ENCODE measurements around the gene MUC21. TPM values are rescaled to one million over a fixed set of nuclear protein-coding genes. Genes with fewer than 3 reads are reported as not detected.

Gene MUC21
- total RNA-seq, 3 donors from 2014 or later (not counting 1 experiment from before 2014, with no cell fraction given), result not detected

GRCh38 chr6:30979141-30979540 lies 4.4 kb upstream of the MUC21 start:
- no peaks in the 10 kb centered on the region for H3K4me1 Mint-ChIP-seq
- no peaks in the 10 kb centered on the region for H3K36me3 ChIP-seq (ENCODE audit: control insufficient read depth, insufficient read depth, low read length)
- no peak for TF ChIP-seq CTCF (IDR thresholded peaks at IDR 0.05)
- no peak overlapping the region for H3K4me3 Mint-ChIP-seq
- H3K27me3 Mint-ChIP-seq (ENCODE audit: low read depth in 2 of 2), result peaks cover 27 to 61% of the 10 kb centered on the region in 2 donors
- ATAC-seq (no peak), DNase-seq (no peak)
- H3K27ac ChIP-seq (ENCODE audit: low read length), result no peak overlapping the region
- H3K9me3 ChIP-seq (ENCODE audit: control insufficient read depth, insufficient read depth, low read length), result no peaks in the 10 kb centered on the region
- no peak overlapping the region for H3K27ac Mint-ChIP-seq
- intact Hi-C loops (cut with micrococcal nuclease), result no loop called here
- WGBS (ENCODE audit: insufficient coverage), result 86% methylated on average over 1 of the region's 1 CpG
- no peaks in the 10 kb centered on the region for H3K36me3 Mint-ChIP-seq
- no peaks in the 10 kb centered on the region for H3K4me1 ChIP-seq (ENCODE audit: control insufficient read depth, insufficient read depth, low read length)
- no peak overlapping the region for H3K4me3 ChIP-seq (ENCODE audit: low read length)
- H3K9me3 Mint-ChIP-seq, result no peaks in the 10 kb centered on the region
- no peaks in the 10 kb centered on the region for H3K27me3 ChIP-seq (ENCODE audit: control insufficient read depth, insufficient read depth, low read length)

- H3K9me3 Mint-ChIP-seq, result no peaks in the 10 kb centered on the region
- Histone ChIP-seq H3K27ac (ENCODE audit: low read length) (no peak overlapping the region), H3K36me3 (ENCODE audit: control insufficient read depth, insufficient read depth, low read length) (no peaks in the 10 kb centered on the region), H3K27me3 (ENCODE audit: control insufficient read depth, insufficient read depth, low read length) (no peaks in the 10 kb centered on the region), H3K4me1 (ENCODE audit: control insufficient read depth, insufficient read depth, low read length) (no peaks in the 10 kb centered on the region), H3K9me3 (ENCODE audit: control insufficient read depth, insufficient read depth, low read length) (no peaks in the 10 kb centered on the region), H3K4me3 (ENCODE audit: low read length) (no peak overlapping the region)
- H3K4me1 Mint-ChIP-seq, result no peaks in the 10 kb centered on the region
- ATAC-seq (no peak), DNase-seq (no peak)
- no peaks in the 10 kb centered on the region for H3K36me3 Mint-ChIP-seq
- no peak overlapping the region for H3K27ac Mint-ChIP-seq
- no peak overlapping the region for H3K4me3 Mint-ChIP-seq
- 80% methylated on average over 4 of the region's 4 CpGs for WGBS (ENCODE audit: insufficient coverage)
- intact Hi-C loops (cut with micrococcal nuclease), result no loop called here
- peaks cover 27 to 57% of the 10 kb centered on the region in 2 donors for H3K27me3 Mint-ChIP-seq (ENCODE audit: low read depth in 2 of 2)
- TF ChIP-seq CTCF (IDR thresholded peaks at IDR 0.05), result no peak
These were observed 3.8 kb upstream of the MUC21 start for GRCh38 chr6:30979690-30980089.

GRCh38 chr6:30981942-30982772 lies 1.4 kb upstream of the MUC21 start:
- no peak overlapping the region for H3K27ac ChIP-seq (ENCODE audit: low read length)
- H3K4me1 ChIP-seq (ENCODE audit: control insufficient read depth, insufficient read depth, low read length), result no peaks in the 10 kb centered on the region
- H3K36me3 Mint-ChIP-seq, result no peaks in the 10 kb centered on the region
- no peaks in the 10 kb centered on the region for H3K9me3 ChIP-seq (ENCODE audit: control insufficient read depth, insufficient read depth, low read length)
- no peak overlapping the region for H3K4me3 Mint-ChIP-seq
- H3K36me3 ChIP-seq (ENCODE audit: control insufficient read depth, insufficient read depth, low read length), result no peaks in the 10 kb centered on the region
- 34% methylated on average over 13 of the region's 13 CpGs for WGBS (ENCODE audit: insufficient coverage)
- H3K4me1 Mint-ChIP-seq, result no peaks in the 10 kb centered on the region
- no peaks in the 10 kb centered on the region for H3K9me3 Mint-ChIP-seq
- peaks cover 30 to 60% of the 10 kb centered on the region in 2 donors for H3K27me3 Mint-ChIP-seq (ENCODE audit: low read depth in 2 of 2)
- H3K4me3 ChIP-seq (ENCODE audit: low read length), result no peak overlapping the region
- no peak for TF ChIP-seq CTCF (IDR thresholded peaks at IDR 0.05)
- DNase-seq (no peak), ATAC-seq (no peak)
- no peaks in the 10 kb centered on the region for H3K27me3 ChIP-seq (ENCODE audit: control insufficient read depth, insufficient read depth, low read length)
- intact Hi-C loops (cut with micrococcal nuclease), result no loop called here
- H3K27ac Mint-ChIP-seq, result no peak overlapping the region

GRCh38 chr6:30985490-30985889 lies 2.0 kb downstream of the MUC21 start:
- Mint-ChIP-seq H3K4me1 (peaks cover 0 to 6% of the 10 kb centered on the region in 2 donors), H3K36me3 (no peaks in the 10 kb centered on the region), H3K27ac (no peak overlapping the region), H3K27me3 (ENCODE audit: low read depth in 2 of 2) (peaks cover 22 to 38% of the 10 kb centered on the region in 2 donors), H3K9me3 (no peaks in the 10 kb centered on the region), H3K4me3 (no peak overlapping the region)
- intact Hi-C loops (cut with micrococcal nuclease), result no loop called here
- Histone ChIP-seq H3K9me3 (ENCODE audit: control insufficient read depth, insufficient read depth, low read length) (no peaks in the 10 kb centered on the region), H3K27me3 (ENCODE audit: control insufficient read depth, insufficient read depth, low read length) (no peaks in the 10 kb centered on the region), H3K36me3 (ENCODE audit: control insufficient read depth, insufficient read depth, low read length) (no peaks in the 10 kb centered on the region), H3K27ac (ENCODE audit: low read length) (no peak overlapping the region), H3K4me3 (ENCODE audit: low read length) (no peak overlapping the region), H3K4me1 (ENCODE audit: control insufficient read depth, insufficient read depth, low read length) (no peaks in the 10 kb centered on the region)
- no peak for DNase-seq
- 86% methylated on average over 5 of the region's 5 CpGs for WGBS (ENCODE audit: insufficient coverage)
- no peak for TF ChIP-seq CTCF (IDR thresholded peaks at IDR 0.05)
- ATAC-seq, result no peak
